Liver (tissue), 9 donors: ENCODE data around the gene CNOT4. TPM values are rescaled to one million over a fixed set of nuclear protein-coding genes. Genes with fewer than 3 reads are reported as not detected.

Experiments used
- DNase-seq: peaks from one replicate; pipeline ENCODE4 v3.0.0-alpha.2; 2017; ENCODE audit warnings: low spot score
- H3K27ac ChIP-seq, 2 donors: one replicate each; pipeline ENCODE4 v1.7.0; 2013; ENCODE audit warnings: inconsistent platforms in 2 of 2, low read length in 2 of 2, control low read depth in 1 of 2, low read depth in 1 of 2, mild to moderate bottlenecking in 1 of 2
- H3K27me3 ChIP-seq, 4 donors: one replicate each; pipeline versions ENCODE4 v1.6.1 to v1.7.0; 2013; ENCODE audit warnings: low read length in 3 of 4, inconsistent platforms in 1 of 4, mild to moderate bottlenecking in 1 of 4, moderate library complexity in 1 of 4; ENCODE audit not compliant: control insufficient read depth in 4 of 4, insufficient read depth in 4 of 4
- H3K36me3 ChIP-seq, 4 donors: one replicate each; pipeline versions ENCODE4 v1.6.1 to v1.7.0; 2013; ENCODE audit warnings: low read length in 3 of 4, mild to moderate bottlenecking in 3 of 4, low read depth in 1 of 4, moderate library complexity in 1 of 4; ENCODE audit not compliant: control insufficient read depth in 4 of 4, insufficient read depth in 3 of 4
- H3K4me1 ChIP-seq, 4 donors: one replicate each; pipeline versions ENCODE4 v1.6.1 to v1.7.0; 2013; ENCODE audit warnings: low read length in 3 of 4, mild to moderate bottlenecking in 3 of 4, moderate library complexity in 1 of 4; ENCODE audit not compliant: control insufficient read depth in 4 of 4, insufficient read depth in 4 of 4
- H3K4me3 ChIP-seq, 3 donors: one replicate each; pipeline versions ENCODE4 v1.6.1 to v1.7.0; 2013; ENCODE audit warnings: low read length in 3 of 3, control low read depth in 1 of 3, low read depth in 1 of 3, mild to moderate bottlenecking in 1 of 3
- H3K9ac ChIP-seq, 2 donors: one replicate each; pipeline ENCODE4 v1.7.0; 2013; ENCODE audit warnings: low read length in 2 of 2, mild to moderate bottlenecking in 2 of 2, moderate library complexity in 2 of 2, control low read depth in 1 of 2, low read depth in 1 of 2
- H3K9me3 ChIP-seq, 4 donors: one replicate each; pipeline versions ENCODE4 v1.6.1 to v1.7.0; 2013; ENCODE audit warnings: low read length in 3 of 4; ENCODE audit not compliant: control insufficient read depth in 4 of 4
- EGR1 ChIP-seq, 2 donors: IDR thresholded peaks; 2 replicates each; pipeline ENCODE4 v1.6.1; 2016 to 2018; ENCODE audit warnings: antibody characterized with exemption in 2 of 2, low read depth in 2 of 2
- FOXA1 ChIP-seq: IDR thresholded peaks from 2 replicates; pipeline ENCODE4 v1.6.1; 2016; ENCODE audit warnings: antibody characterized with exemption
- FOXA2 ChIP-seq: IDR thresholded peaks from 2 replicates; pipeline ENCODE4 v1.6.1; 2016; ENCODE audit warnings: antibody characterized with exemption
- HNF4A ChIP-seq, 2 donors: conservative IDR thresholded peaks; 2 replicates each; pipeline ENCODE4 v1.6.1; 2016; ENCODE audit warnings: antibody characterized with exemption in 2 of 2, mild to moderate bottlenecking in 2 of 2
- HNF4G ChIP-seq: IDR thresholded peaks from 2 replicates; pipeline ENCODE4 v1.6.1; 2016; ENCODE audit warnings: antibody characterized with exemption
- MAX ChIP-seq: IDR thresholded peaks from 2 replicates; pipeline ENCODE4 v1.6.1; 2016; ENCODE audit warnings: antibody characterized with exemption
- NR2F2 ChIP-seq: IDR thresholded peaks from 2 replicates; pipeline ENCODE4 v1.6.1; 2016; ENCODE audit warnings: antibody characterized with exemption
- RAD21 ChIP-seq, 2 donors: IDR thresholded peaks; 2 replicates each; pipeline ENCODE4 v1.6.1; 2016; ENCODE audit warnings: antibody characterized with exemption in 2 of 2, mild to moderate bottlenecking in 2 of 2
- TAF1 ChIP-seq: conservative IDR thresholded peaks from 2 replicates; pipeline ENCODE4 v1.6.1; 2016; ENCODE audit warnings: antibody characterized with exemption, mild to moderate bottlenecking
- YY1 ChIP-seq: IDR thresholded peaks from 2 replicates; pipeline ENCODE4 v1.6.1; 2016; ENCODE audit warnings: antibody characterized with exemption, mild to moderate bottlenecking
- ZBTB33 ChIP-seq: IDR thresholded peaks from 2 replicates; pipeline ENCODE4 v1.6.1; 2016; ENCODE audit warnings: antibody characterized with exemption
- WGBS: extraction: QIAGEN DNeasy Blood & Tissue Kit; methylation state at CpG from one replicate; pipeline ENCODE4 v1.1.7; 2013; 5-methylcytosine and 5-hydroxymethylcytosine counted together
- polyA plus RNA-seq, 2 donors: library from polyadenylated mRNA; stranded (reverse) in 1 of 2; unstranded in 1 of 2; fragments of 200-250 nt in 1 of 2; fragments of >200 nt in 1 of 2; fragmentation: Nextera tagmentation in 1 of 2; extraction: Ambion mirVana in 1 of 2; gene quantifications; one replicate each; pipeline versions ENCODE4 v1.2.1 to v1.2.3, GENCODE V29; 2013 to 2015
- total RNA-seq, 2 donors: library from RNA; depleted of rRNA; stranded (reverse); fragments of >200 nt; gene quantifications; one replicate each; pipeline ENCODE4 v1.2.3, GENCODE V29; 2014
- TF ChIP-seq, protein P1 (sequence below): IDR thresholded peaks from 2 replicates; pipeline ENCODE4 v1.6.1; 2016; ENCODE audit warnings: antibody characterized with exemption, mild to moderate bottlenecking
- donor health status: healthy.
- donor health status: healthy.
- donor health status: healthy.
- donor health status: healthy.
- donor health status: healthy.

Gene CNOT4
- total and polyA plus RNA-seq, 4 donors, result 3.7 to 11.1 (median 8.6) TPM

- no peak overlapping the region for H3K9ac ChIP-seq
- 52% methylated on average over 4 of the region's 4 CpGs for WGBS
- DNase-seq, result no peak
- peaks cover 0 to 6% (median 3%) of the 10 kb centered on the region in 4 donors for H3K4me1 ChIP-seq
- TF ChIP-seq, protein P1, sequence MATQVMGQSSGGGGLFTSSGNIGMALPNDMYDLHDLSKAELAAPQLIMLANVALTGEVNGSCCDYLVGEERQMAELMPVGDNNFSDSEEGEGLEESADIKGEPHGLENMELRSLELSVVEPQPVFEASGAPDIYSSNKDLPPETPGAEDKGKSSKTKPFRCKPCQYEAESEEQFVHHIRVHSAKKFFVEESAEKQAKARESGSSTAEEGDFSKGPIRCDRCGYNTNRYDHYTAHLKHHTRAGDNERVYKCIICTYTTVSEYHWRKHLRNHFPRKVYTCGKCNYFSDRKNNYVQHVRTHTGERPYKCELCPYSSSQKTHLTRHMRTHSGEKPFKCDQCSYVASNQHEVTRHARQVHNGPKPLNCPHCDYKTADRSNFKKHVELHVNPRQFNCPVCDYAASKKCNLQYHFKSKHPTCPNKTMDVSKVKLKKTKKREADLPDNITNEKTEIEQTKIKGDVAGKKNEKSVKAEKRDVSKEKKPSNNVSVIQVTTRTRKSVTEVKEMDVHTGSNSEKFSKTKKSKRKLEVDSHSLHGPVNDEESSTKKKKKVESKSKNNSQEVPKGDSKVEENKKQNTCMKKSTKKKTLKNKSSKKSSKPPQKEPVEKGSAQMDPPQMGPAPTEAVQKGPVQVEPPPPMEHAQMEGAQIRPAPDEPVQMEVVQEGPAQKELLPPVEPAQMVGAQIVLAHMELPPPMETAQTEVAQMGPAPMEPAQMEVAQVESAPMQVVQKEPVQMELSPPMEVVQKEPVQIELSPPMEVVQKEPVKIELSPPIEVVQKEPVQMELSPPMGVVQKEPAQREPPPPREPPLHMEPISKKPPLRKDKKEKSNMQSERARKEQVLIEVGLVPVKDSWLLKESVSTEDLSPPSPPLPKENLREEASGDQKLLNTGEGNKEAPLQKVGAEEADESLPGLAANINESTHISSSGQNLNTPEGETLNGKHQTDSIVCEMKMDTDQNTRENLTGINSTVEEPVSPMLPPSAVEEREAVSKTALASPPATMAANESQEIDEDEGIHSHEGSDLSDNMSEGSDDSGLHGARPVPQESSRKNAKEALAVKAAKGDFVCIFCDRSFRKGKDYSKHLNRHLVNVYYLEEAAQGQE, result no peak
- no peak for TF ChIP-seq YY1
- no peak for TF ChIP-seq TAF1
- no peak for TF ChIP-seq HNF4G
- no peak for TF ChIP-seq ZBTB33
- TF ChIP-seq FOXA2, result no peak
- no peak for TF ChIP-seq HNF4A (conservative IDR thresholded peaks at IDR 0.05)
- no peak for TF ChIP-seq RAD21 (IDR thresholded peaks at IDR 0.05)
- TF ChIP-seq EGR1 (IDR thresholded peaks at IDR 0.05; ENCODE audit: low read depth in 2 of 2), result no peak
- TF ChIP-seq NR2F2, result no peak
- no peak overlapping the region for H3K4me3 ChIP-seq
- H3K27ac ChIP-seq, result no peak overlapping the region
- no peaks in the 10 kb centered on the region for H3K9me3 ChIP-seq
- peaks cover 0 to 3% (median 0%) of the 10 kb centered on the region in 4 donors for H3K36me3 ChIP-seq
- H3K27me3 ChIP-seq, result no peaks in the 10 kb centered on the region
These were observed 89.1 kb downstream of the CNOT4 start for GRCh38 chr7:135420786-135421185.

DNA sequence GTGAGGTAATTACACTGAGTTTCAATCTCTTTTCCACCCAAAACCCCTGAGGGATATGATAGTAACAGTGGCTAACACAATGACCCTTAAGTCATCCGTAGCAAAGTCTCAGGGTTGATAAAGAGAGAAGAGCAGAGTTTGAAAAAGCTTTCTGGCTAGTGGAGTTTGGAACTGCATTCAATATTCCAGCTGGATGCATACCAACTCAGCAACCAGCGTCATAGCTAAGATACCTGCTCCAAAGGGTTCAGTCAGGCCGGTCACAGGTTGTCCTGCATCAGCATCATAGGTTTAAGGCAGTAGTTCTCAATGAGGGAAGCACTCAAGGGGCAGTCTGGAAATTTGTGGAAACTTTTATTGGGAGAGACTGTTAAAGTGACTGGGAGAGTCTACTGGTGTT, 93.5 kb downstream of the CNOT4 start:
- WGBS, result 39% methylated on average over 3 of the region's 3 CpGs
- H3K4me1 ChIP-seq, result peaks cover 0 to 6% (median 0%) of the 10 kb centered on the region in 4 donors
- no peak overlapping the region for H3K27ac ChIP-seq
- TF ChIP-seq, protein P1, result no peak
- no peak for TF ChIP-seq FOXA1
- TF ChIP-seq MAX, result no peak
- TF ChIP-seq HNF4A (conservative IDR thresholded peaks at IDR 0.05), result peak; percentile 56 to 64
- no peaks in the 10 kb centered on the region for H3K27me3 ChIP-seq
- DNase-seq, result no peak
- no peak overlapping the region for H3K9ac ChIP-seq
- peaks cover 0 to 6% (median 0%) of the 10 kb centered on the region in 4 donors for H3K36me3 ChIP-seq
- no peaks in the 10 kb centered on the region for H3K9me3 ChIP-seq
- H3K4me3 ChIP-seq, result no peak overlapping the region
